GM23338 (cell line): ENCODE measurements around the gene NSUN3.

Source experiments
- CREB1 ChIP-seq: fragments of 250-450 bp; sonication (Bioruptor Pico); IDR thresholded peaks from 2 replicates; pipeline ENCODE4 v1.5.0; 2020; ENCODE audit warnings: low read depth, mild to moderate bottlenecking, moderate library complexity
- CTCF ChIP-seq, 2 experiments: fragments of 200-600 bp in 1 of 2; sonication (generic) in 1 of 2; conservative IDR thresholded peaks; 2 replicates each; pipeline versions ENCODE4 v1.5.1 to v1.6.1; 2016 to 2017; ENCODE audit warnings: antibody characterized with exemption in 2 of 2, low read depth in 2 of 2, mild to moderate bottlenecking in 2 of 2, moderate library complexity in 1 of 2
- ETS1 ChIP-seq: IDR thresholded peaks from 2 replicates; pipeline ENCODE4 v1.6.1; 2016; ENCODE audit warnings: antibody characterized with exemption
- EZH2 ChIP-seq: fragments of 200-600 bp; sonication (generic); IDR thresholded peaks from one replicate; pipeline ENCODE4 v1.8.0; 2017; ENCODE audit warnings: antibody characterized with exemption, mild to moderate bottlenecking, low read depth; ENCODE audit not compliant: unreplicated experiment
- EZH2phosphoT487 ChIP-seq: fragments of 200-600 bp; sonication (generic); IDR thresholded peaks from one replicate; pipeline ENCODE4 v1.8.1; 2018; ENCODE audit warnings: antibody characterized with exemption; ENCODE audit not compliant: unreplicated experiment
- JUNB ChIP-seq: IDR thresholded peaks from one replicate; pipeline ENCODE4 v1.6.1; 2016; ENCODE audit warnings: antibody characterized with exemption; ENCODE audit not compliant: unreplicated experiment
- NANOG ChIP-seq: IDR thresholded peaks from 2 replicates; pipeline ENCODE4 v1.6.1; 2016; ENCODE audit warnings: antibody characterized with exemption, borderline replicate concordance
- POLR2AphosphoS5 ChIP-seq: IDR thresholded peaks from 2 replicates; pipeline ENCODE4 v1.6.1; 2016; ENCODE audit warnings: antibody characterized with exemption, low read depth
- REST ChIP-seq: IDR thresholded peaks from one replicate; pipeline ENCODE4 v1.6.1; 2018; ENCODE audit warnings: antibody characterized with exemption; ENCODE audit not compliant: unreplicated experiment
- ZNF331 ChIP-seq: fragments of 250-450 bp; sonication (Bioruptor Pico); IDR thresholded peaks from 2 replicates; pipeline ENCODE4 v1.5.0; 2020; ENCODE audit warnings: low read depth, mild to moderate bottlenecking, moderate library complexity
- ZNF462 ChIP-seq: fragments of 250-450 bp; sonication (Bioruptor Pico); IDR thresholded peaks from 2 replicates; pipeline ENCODE4 v1.5.0; 2020; ENCODE audit warnings: mild to moderate bottlenecking, moderate library complexity

GRCh38 chr3:94019659-94020058, 43.2 kb upstream of the NSUN3 start:
- TF ChIP-seq NANOG (no peak), POLR2AphosphoS5 (no peak), CTCF (conservative IDR thresholded peaks at IDR 0.05; ENCODE audit: low read depth in 2 of 2) (no peak), EZH2 (no peak), ETS1 (no peak), ZNF462 (no peak), REST (no peak), ZNF331 (no peak), JUNB (no peak), EZH2phosphoT487 (no peak), CREB1 (no peak)
